ENCODE measurements around the gene RASSF3. TPM values are rescaled to one million over a fixed set of nuclear protein-coding genes. Genes with fewer than 3 reads are reported as not detected.

The RASSF3 gene
- total and polyA plus RNA-seq, 12 donors: 21.6 to 159 (median 82.4) TPM

- intact Hi-C loops (cut with DNase I): loop anchor here in 1 of 10 donors (5.0 kb wide), 1 partner anchor 55 kb away; the partner anchor contains the start of gene RASSF3
- H3K27ac ChIP-seq: peak overlapping the region in 9 of 10 donors; percentile 3 to 89 (median 57)
- no peak for TF ChIP-seq CTCF (IDR thresholded peaks at IDR 0.05)
- H3K4me1 ChIP-seq: peaks cover 24 to 94% (median 82%) of the 10 kb centered on the region in 9 donors
- no peak overlapping the region for H3K4me3 ChIP-seq
- DNase-seq: no peak
- ATAC-seq: no peak
- H3K36me3 ChIP-seq: no peaks in the 10 kb centered on the region
- H3K27me3 ChIP-seq: no peaks in the 10 kb centered on the region
- 67 to 83% methylated on average over 2 of the region's 2 CpGs for WGBS, 2 donors
- no peaks in the 10 kb centered on the region for H3K9me3 ChIP-seq
These were observed 57.5 kb downstream of the RASSF3 start for GRCh38 chr12:64667793-64668192.

- Histone ChIP-seq H3K27me3 (no peaks in the 10 kb centered on the region), H3K9me3 (no peaks in the 10 kb centered on the region), H3K27ac (peak overlapping the region; percentile 10 to 89 (median 76)), H3K36me3 (no peaks in the 10 kb centered on the region), H3K4me3 (peak overlapping the region in 5 of 10 donors; percentile 4 to 25 (median 8)), H3K4me1 (peaks cover 38 to 100% (median 97%) of the 10 kb centered on the region in 9 donors)
- ATAC-seq: peak; percentile 39 to 70 (median 66)
- WGBS, 2 donors: 16 to 24% methylated on average over 10 of the region's 10 CpGs
- TF ChIP-seq CTCF (IDR thresholded peaks at IDR 0.05): no peak
- intact Hi-C loops (cut with DNase I): loop anchor here in 1 of 10 donors (5.0 kb wide), 1 partner anchor 57 kb away; the partner anchor contains the start of gene RASSF3
- DNase-seq: peak; percentile 56 to 70
These were observed 59.1 kb downstream of the RASSF3 start for GRCh38 chr12:64669270-64669842.

GRCh38 chr12:64670019-64670418 lies 59.7 kb downstream of the RASSF3 start:
- ATAC-seq (no peak), DNase-seq (no peak)
- H3K36me3 ChIP-seq: no peaks in the 10 kb centered on the region
- TF ChIP-seq CTCF (IDR thresholded peaks at IDR 0.05): no peak
- H3K4me1 ChIP-seq: peaks cover 41 to 100% (median 97%) of the 10 kb centered on the region in 9 donors
- WGBS, 2 donors: 38 to 40% methylated on average over 4 of the region's 4 CpGs
- intact Hi-C loops (cut with DNase I): loop anchor here in 2 of 10 donors (5.0 kb wide), 2 partner anchors 38 to 58 kb away; partner anchors contain the start of gene RASSF3 (in 1 of the 2)
- peak overlapping the region in 8 of 10 donors; percentile 56 to 89 (median 80) for H3K27ac ChIP-seq
- H3K27me3 ChIP-seq: no peaks in the 10 kb centered on the region
- H3K9me3 ChIP-seq: no peaks in the 10 kb centered on the region
- peak overlapping the region in 5 of 10 donors; percentile 4 to 25 (median 8) for H3K4me3 ChIP-seq

GRCh38 chr12:64670919-64671639 lies 60.8 kb downstream of the RASSF3 start:
- no peak for DNase-seq
- Histone ChIP-seq H3K27ac (peak overlapping the region; percentile 30 to 89 (median 80)), H3K9me3 (no peaks in the 10 kb centered on the region), H3K36me3 (no peaks in the 10 kb centered on the region), H3K4me1 (peaks cover 36 to 100% (median 97%) of the 10 kb centered on the region in 9 donors), H3K4me3 (no peak overlapping the region), H3K27me3 (no peaks in the 10 kb centered on the region)
- peak in 6 of 8 donors; percentile 28 to 51 (median 40) for ATAC-seq
- intact Hi-C loops (cut with DNase I): loop anchor here in 2 of 10 donors (5.0 kb wide), 2 partner anchors 39 to 59 kb away; partner anchors contain the start of gene RASSF3 (in 1 of the 2)
- 50 to 52% methylated on average over 8 of the region's 8 CpGs for WGBS, 2 donors
- TF ChIP-seq CTCF (IDR thresholded peaks at IDR 0.05): no peak

Measured in heart right ventricle (tissue), 16 donors.